ENCODE measurements around the gene ERI3. TPM values are rescaled to one million over a fixed set of nuclear protein-coding genes. Genes with fewer than 3 reads are reported as not detected.

The ERI3 gene
- total RNA-seq, 1 donor from 2014 or later: 72.7 TPM

DNA sequence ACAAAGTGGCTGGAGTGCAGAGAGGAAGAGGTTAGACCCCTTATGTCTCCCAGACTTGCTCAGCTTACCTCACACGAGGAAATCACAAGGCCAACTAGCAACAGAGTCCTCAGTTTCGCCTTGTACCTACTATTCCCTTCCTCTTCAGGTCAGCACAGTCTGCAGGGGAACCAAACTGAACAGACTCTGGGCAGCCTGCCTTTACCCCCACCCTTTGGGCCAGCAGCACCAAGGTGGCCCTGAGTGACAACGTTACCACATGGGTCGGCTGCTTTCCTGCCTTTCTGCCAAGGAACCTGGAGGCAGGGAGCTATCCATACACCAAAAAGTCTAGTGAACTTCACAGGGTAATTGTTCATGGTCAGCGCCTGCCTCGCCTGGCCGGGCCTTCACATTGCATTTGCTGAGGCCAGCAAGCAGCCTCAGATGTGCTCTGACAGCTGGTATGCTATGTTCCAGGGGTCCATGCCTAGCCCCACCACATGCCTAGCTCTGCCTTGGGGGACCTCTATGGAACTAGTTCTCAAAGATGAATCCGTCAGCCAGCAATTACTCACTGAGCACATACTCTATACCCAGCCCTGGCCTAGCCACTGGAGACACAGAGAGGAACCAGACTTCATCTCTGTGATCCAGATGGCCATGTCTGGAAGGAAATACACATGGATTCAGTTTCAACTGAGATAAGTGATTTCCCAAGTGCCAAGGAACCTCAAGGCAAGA, 72.2 kb downstream of the ERI3 start:
- no peak for DNase-seq (ENCODE audit: extremely low spot score, unreplicated experiment)
- H3K4me1 Mint-ChIP-seq (ENCODE audit: unreplicated experiment): no peaks in the 10 kb centered on the region
- H3K4me3 Mint-ChIP-seq: no peak overlapping the region
- peak overlapping the region; percentile 47 for H3K27ac Mint-ChIP-seq
- TF ChIP-seq CTCF (conservative IDR thresholded peaks at IDR 0.05): no peak
- no peaks in the 10 kb centered on the region for H3K9me3 Mint-ChIP-seq
- no peaks in the 10 kb centered on the region for H3K27me3 Mint-ChIP-seq
- peaks cover 27% of the 10 kb centered on the region for H3K36me3 Mint-ChIP-seq

DNA sequence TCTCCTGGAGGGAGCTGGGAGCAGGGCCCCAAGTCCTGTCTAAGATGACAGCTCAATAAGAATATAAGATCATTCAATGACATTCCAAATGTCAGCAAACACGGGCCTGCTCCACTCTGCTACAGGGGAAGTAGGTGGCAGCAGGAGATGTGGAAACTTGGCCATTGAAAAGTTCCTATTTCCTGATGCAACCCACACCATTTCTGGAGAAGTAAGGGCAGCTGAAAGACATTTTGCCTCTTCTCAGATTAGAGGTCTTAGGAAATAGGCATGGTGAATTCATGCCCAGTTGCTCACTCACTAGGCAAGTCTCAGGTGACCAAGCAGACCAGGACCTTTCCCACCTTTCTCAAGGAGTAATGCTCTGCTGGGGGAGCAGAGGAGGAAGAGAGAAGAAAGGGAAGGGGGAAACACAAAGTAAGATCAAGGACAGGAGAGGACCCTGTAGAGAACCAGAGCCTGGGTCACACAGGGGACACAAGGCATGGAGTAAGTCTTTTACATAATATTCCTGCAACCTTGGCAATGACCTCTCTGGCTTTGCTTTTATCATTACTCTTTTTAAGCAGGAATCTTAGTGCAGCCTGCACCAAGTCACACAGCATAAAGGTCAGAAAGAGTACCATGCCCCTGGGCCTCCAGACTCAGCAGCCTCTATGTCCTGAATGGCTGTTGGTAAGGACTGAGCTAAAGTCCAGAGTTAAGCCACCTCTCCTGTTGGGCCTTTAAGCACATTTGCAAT, 72.9 kb downstream of the ERI3 start:
- H3K36me3 Mint-ChIP-seq: peaks cover 26% of the 10 kb centered on the region
- no peaks in the 10 kb centered on the region for H3K27me3 Mint-ChIP-seq
- no peak for TF ChIP-seq CTCF (conservative IDR thresholded peaks at IDR 0.05)
- no peaks in the 10 kb centered on the region for H3K4me1 Mint-ChIP-seq (ENCODE audit: unreplicated experiment)
- no peak overlapping the region for H3K4me3 Mint-ChIP-seq
- H3K27ac Mint-ChIP-seq: no peak overlapping the region
- no peak for DNase-seq (ENCODE audit: extremely low spot score, unreplicated experiment)
- no peaks in the 10 kb centered on the region for H3K9me3 Mint-ChIP-seq

DNA sequence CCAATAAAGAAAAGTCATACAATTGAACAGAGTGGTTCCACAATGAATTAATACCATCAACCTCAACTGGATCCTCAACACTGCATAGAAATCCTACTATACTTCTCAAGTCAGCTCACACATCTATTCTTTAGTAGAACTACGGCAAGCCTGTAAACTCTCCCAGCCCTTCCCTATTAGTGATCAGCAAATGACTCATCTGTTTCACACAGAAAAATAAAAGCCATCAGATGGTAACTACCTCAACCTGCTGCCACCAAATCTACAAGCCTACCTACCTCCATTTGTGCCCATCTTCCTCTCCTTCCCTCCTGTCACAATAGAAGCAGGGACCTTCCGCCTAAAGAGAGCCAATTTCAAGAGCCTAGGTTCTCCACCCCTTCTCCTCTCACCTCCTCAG, 78.2 kb downstream of the ERI3 start:
- H3K27ac Mint-ChIP-seq: no peak overlapping the region
- H3K27me3 Mint-ChIP-seq: no peaks in the 10 kb centered on the region
- H3K9me3 Mint-ChIP-seq: no peaks in the 10 kb centered on the region
- H3K4me3 Mint-ChIP-seq: no peak overlapping the region
- no peak for DNase-seq (ENCODE audit: extremely low spot score, unreplicated experiment)
- H3K36me3 Mint-ChIP-seq: peaks cover 7% of the 10 kb centered on the region
- TF ChIP-seq CTCF (conservative IDR thresholded peaks at IDR 0.05): no peak
- H3K4me1 Mint-ChIP-seq (ENCODE audit: unreplicated experiment): peaks cover 17% of the 10 kb centered on the region

DNA sequence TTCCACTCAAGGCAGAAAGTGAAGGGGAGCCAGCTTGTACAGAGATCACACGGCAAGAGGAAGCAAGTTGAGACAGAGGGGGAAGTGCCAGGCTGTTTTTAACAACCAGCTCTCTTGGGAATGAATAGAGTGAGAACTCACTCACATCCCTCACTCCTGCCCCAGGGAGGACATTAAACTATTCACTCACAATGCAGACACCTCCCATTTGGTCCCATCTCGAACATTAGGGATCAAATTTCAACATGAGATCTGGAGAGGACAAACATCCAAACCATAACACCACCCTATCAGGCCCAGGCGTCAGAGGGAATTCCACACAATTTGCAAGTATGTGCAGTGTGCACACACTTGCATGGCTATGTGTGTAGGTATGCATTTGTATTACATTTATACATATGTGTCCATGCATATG, 79.1 kb downstream of the ERI3 start:
- peaks cover 12% of the 10 kb centered on the region for H3K36me3 Mint-ChIP-seq

DNA sequence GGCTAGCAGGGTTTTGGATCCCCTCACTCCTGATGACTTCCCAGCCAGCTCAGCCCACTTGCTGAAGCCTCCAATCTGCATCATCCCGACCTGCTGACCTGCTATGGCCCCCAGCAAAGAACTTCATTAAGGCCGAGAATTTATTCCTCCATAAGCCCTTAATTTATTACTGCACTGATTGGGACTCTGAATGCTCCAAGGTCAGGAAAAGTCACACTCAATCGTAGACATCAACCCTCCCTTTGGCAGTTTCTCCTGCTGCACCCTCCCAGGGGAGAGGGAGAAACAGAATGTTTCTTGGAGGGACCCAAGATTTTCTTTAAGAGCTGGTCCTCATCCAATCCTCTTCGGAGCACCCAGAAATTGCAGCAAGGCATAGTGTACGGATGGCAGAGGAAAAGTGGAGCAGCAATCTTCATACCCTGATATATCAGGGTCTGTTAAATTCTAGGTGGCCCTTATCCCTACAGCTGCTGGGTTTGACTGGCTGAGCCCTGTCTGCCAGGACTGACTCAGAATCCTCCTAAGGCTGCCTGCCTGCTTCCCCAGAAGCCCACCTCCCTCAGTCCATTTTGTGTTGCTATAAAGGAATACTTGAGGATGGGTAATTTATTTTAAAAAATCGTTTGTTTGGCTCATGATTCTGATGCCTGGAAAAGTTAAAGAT, 79.6 kb downstream of the ERI3 start:
- no peak for TF ChIP-seq CTCF (conservative IDR thresholded peaks at IDR 0.05)
- Mint-ChIP-seq H3K27ac (no peak overlapping the region), H3K9me3 (no peaks in the 10 kb centered on the region), H3K4me1 (ENCODE audit: unreplicated experiment) (peaks cover 17% of the 10 kb centered on the region), H3K36me3 (peaks cover 10% of the 10 kb centered on the region), H3K4me3 (no peak overlapping the region), H3K27me3 (no peaks in the 10 kb centered on the region)
- no peak for DNase-seq (ENCODE audit: extremely low spot score, unreplicated experiment)

More for the DNA sequence above, 79.1 kb downstream of the ERI3 start:
- DNase-seq (ENCODE audit: extremely low spot score, unreplicated experiment): no peak
- Mint-ChIP-seq H3K4me3 (no peak overlapping the region), H3K27ac (no peak overlapping the region), H3K27me3 (no peaks in the 10 kb centered on the region), H3K4me1 (ENCODE audit: unreplicated experiment) (peaks cover 17% of the 10 kb centered on the region), H3K9me3 (no peaks in the 10 kb centered on the region)
- no peak for TF ChIP-seq CTCF (conservative IDR thresholded peaks at IDR 0.05)

All from type B pancreatic cell (in vitro differentiated cells).